Adrenal gland (tissue), 12 donors: ENCODE measurements around the gene FAM237B. TPM values are rescaled to one million over a fixed set of nuclear protein-coding genes. Genes with fewer than 3 reads are reported as not detected.

Experiments
- DNase-seq, 7 donors: peaks; one replicate each; pipeline ENCODE4 v3.0.0-alpha.2; 2019 to 2020
- H3K27ac ChIP-seq, 5 donors: fragments of 200-600 bp; sonication (generic) in 4 of 5; 1 replicate in 3 of 5; 2 replicates in 2 of 5; pipeline versions ENCODE4 v1.5.1 to v1.8.0; 2016 to 2020; ENCODE audit warnings: mild to moderate bottlenecking in 1 of 5
- H3K27me3 ChIP-seq: fragments of 200-600 bp; 2 replicates; pipeline ENCODE4 v1.8.0; 2021
- H3K36me3 ChIP-seq, 2 donors: fragments of 200-600 bp; replicated peaks in 1 of 2; 1 replicate in 1 of 2; 2 replicates in 1 of 2; pipeline versions ENCODE4 v1.5.1 to v1.8.0; 2018 to 2022
- H3K4me1 ChIP-seq, 2 donors: fragments of 200-600 bp; replicated peaks in 1 of 2; 1 replicate in 1 of 2; 2 replicates in 1 of 2; pipeline versions ENCODE4 v1.5.1 to v1.8.0; 2018 to 2021
- H3K4me3 ChIP-seq, 4 donors: fragments of 200-600 bp; sonication (generic) in 3 of 4; one replicate each; pipeline ENCODE4 v1.5.1; 2016 to 2018
- H3K9me3 ChIP-seq, 3 donors: fragments of 200-600 bp; sonication (generic) in 1 of 3; replicated peaks in 1 of 3; 1 replicate in 2 of 3; 2 replicates in 1 of 3; pipeline versions ENCODE4 v1.5.1 to v1.8.0; 2016 to 2021
- POLR2A ChIP-seq, 2 donors: fragments of 450-650 bp; IDR thresholded peaks; one replicate each; pipeline ENCODE4 v1.6.1; 2017; ENCODE audit warnings: antibody characterized with exemption in 2 of 2, mild to moderate bottlenecking in 2 of 2, moderate library complexity in 1 of 2
- WGBS, 4 donors: extraction: QIAGEN DNeasy Blood & Tissue Kit in 2 of 4; methylation state at CpG; one replicate each; pipeline versions ENCODE4 v1.1.5 to v1.1.7; 2013 to 2017; 5-methylcytosine and 5-hydroxymethylcytosine counted together
- intact Hi-C, 2 donors: fragments of 100-400 bp; cut with DNase I; formaldehyde crosslinking; loops; one replicate each; pipeline versions ENCODE4 v1.14.1 to v1.15.0; 2022 to 2023
- polyA plus RNA-seq, 3 donors: library from polyadenylated mRNA; stranded (reverse); fragments of 200-250 nt in 2 of 3; fragments of 350-450 nt in 1 of 3; fragmentation: Illumina TruSeq in 1 of 3; extraction: RNeasy Lipid Tissue Mini Kit (QIAGEN cat#74804) in 1 of 3; gene quantifications; one replicate each; pipeline ENCODE4 v1.2.3, GENCODE V29; 2013 to 2014
- total RNA-seq, 9 donors: library from RNA; depleted of rRNA in 4 of 9; stranded (reverse); fragments of >200 nt in 4 of 9; fragments of 120-200 nt in 1 of 9; fragmentation: NEBNext Ultra II Directional in 1 of 9; extraction: Animal tissue kit (Norgen Biotek cat#: 25700) in 1 of 9; gene quantifications; one replicate each; pipeline versions ENCODE4 v1.1.0 to v1.2.4, GENCODE V29; 2013 to 2023
- TF ChIP-seq, protein P1 (sequence below), 6 experiments: fragments of 450-650 bp in 4 of 6; fragments of 200-600 bp in 2 of 6; sonication (generic) in 1 of 6; IDR thresholded peaks; 1 replicate in 5 of 6; 2 replicates in 1 of 6; pipeline versions ENCODE4 v1.5.1 to v1.8.0; 2016 to 2021; ENCODE audit warnings: antibody characterized with exemption in 6 of 6, mild to moderate bottlenecking in 2 of 6, moderate library complexity in 1 of 6
- donor health status: healthy with polysubstance abuse.
- donor health status: Bipolar disorder and iron deficiency.
- donor health status: DM: yes; HTN: yes; CAD: no.
- donor health status: DM: no; HTN: no; CAD: no.
- donor health status: DM: no; HTN: no; CAD: no.
- donor health status: DM: yes; HTN: yes; CAD: no.

FAM237B gene
- total and polyA plus RNA-seq, 12 donors: not detected

DNA sequence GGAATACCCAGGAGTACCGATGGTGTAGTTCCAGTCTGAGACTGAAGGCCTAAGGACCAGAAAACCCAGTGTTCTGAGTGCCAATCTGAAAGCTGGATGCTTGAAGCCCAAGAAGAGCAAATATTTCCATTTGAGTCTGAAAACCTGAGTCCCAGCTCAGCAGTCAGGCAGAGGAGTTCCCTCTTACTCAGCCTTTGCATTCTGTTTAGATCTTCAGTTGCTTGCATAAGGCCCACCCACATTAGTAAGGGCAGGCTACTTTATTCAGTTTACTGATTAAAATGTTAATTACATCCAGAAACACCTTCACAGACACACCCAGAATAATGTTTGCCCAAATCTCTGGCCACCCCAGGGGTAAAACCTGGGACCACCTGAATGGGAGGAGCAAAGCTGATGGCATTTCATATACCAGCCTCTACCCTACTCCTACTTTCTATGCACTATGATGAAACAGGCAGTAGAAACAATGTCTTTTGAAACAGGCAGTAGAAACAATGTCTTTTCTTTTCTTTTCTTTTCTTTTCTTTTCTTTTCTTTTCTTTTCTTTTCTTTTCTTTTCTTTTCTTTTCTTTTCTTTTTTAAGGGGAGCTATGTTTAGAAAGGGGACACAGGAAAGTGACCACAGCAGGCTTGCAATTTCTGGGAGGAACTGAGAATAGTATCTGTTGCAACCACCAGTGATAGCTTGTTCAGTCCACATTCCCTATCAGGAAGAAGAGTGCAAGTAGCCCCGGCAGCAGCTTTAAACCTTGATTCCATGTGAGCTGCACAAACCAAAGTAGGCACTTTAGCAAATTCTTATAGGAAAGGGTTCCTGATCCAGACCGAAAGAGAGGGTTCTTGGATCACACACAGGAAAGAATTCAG is 30.6 kb downstream of the FAM237B start:
- Histone ChIP-seq H3K36me3 (no peaks in the 10 kb centered on the region), H3K4me3 (no peak overlapping the region), H3K27me3 (no peaks in the 10 kb centered on the region), H3K9me3 (no peaks in the 10 kb centered on the region), H3K27ac (no peak overlapping the region), H3K4me1 (no peaks in the 10 kb centered on the region)
- TF ChIP-seq, protein P1, sequence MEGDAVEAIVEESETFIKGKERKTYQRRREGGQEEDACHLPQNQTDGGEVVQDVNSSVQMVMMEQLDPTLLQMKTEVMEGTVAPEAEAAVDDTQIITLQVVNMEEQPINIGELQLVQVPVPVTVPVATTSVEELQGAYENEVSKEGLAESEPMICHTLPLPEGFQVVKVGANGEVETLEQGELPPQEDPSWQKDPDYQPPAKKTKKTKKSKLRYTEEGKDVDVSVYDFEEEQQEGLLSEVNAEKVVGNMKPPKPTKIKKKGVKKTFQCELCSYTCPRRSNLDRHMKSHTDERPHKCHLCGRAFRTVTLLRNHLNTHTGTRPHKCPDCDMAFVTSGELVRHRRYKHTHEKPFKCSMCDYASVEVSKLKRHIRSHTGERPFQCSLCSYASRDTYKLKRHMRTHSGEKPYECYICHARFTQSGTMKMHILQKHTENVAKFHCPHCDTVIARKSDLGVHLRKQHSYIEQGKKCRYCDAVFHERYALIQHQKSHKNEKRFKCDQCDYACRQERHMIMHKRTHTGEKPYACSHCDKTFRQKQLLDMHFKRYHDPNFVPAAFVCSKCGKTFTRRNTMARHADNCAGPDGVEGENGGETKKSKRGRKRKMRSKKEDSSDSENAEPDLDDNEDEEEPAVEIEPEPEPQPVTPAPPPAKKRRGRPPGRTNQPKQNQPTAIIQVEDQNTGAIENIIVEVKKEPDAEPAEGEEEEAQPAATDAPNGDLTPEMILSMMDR (IDR thresholded peaks at IDR 0.05): no peak
- no peak for TF ChIP-seq POLR2A (IDR thresholded peaks at IDR 0.05)
- intact Hi-C loops: no loop called here
- no peak for DNase-seq
- 91 to 95% (median 94%) methylated on average over 3 of the region's 3 CpGs for WGBS, 4 donors

DNA sequence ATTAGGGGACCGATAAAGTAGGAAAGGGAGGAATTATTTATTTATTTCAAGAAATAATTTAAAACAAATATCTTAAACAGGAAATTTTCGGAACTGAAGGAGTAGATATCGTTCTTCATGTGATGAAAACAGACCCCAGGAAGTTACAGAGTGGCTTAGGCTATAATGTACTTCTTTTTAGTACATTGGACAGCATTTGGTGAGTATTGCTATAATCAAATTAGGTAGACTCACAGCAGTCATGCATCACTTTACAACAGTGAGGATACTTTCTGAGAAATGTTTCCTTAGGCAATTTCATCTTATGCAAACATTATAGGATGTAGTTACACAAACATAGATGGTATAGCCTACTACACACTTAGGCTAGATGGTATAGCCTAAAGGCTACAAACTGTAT is 33.0 kb downstream of the FAM237B start:
- TF ChIP-seq, protein P1 (IDR thresholded peaks at IDR 0.05): no peak
- no peak for TF ChIP-seq POLR2A (IDR thresholded peaks at IDR 0.05)
- Histone ChIP-seq H3K27ac (no peak overlapping the region), H3K27me3 (no peaks in the 10 kb centered on the region), H3K9me3 (no peaks in the 10 kb centered on the region), H3K4me3 (no peak overlapping the region), H3K36me3 (no peaks in the 10 kb centered on the region), H3K4me1 (no peaks in the 10 kb centered on the region)
- intact Hi-C loops: no loop called here
- 84 to 91% (median 90%) methylated on average over 3 of the region's 3 CpGs for WGBS, 4 donors
- no peak for DNase-seq

DNA sequence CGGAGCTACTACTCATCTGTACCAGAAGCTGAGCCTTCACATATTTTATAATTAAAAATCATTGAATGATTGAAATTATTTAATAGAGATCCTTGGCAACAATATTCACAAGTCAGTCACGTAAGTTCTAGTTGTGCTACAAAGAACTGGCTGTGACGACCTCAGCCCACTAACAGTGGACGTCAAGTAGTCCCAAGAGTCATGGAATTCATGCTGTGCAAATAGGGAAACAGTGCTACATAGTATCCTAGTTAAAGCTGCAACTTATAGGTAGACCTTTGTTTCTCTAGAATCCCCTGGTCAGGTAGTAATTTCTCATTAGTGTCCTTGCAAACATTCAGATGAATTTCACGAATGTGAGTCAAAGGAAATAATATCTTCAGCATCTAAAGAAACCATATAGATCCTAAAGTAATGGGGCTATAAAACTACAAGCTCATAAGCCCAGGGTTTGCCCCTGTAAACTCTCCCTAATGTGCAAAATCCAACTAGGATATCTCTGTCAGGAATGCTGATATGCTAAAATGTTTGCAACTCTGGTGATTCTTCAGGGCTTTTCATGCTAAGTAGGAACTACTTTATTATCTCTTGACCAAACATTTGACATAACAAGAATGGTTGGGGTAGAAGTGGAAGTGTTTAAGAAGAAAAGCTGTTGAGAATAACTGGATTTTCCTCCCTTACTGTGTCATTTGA is 44.9 kb downstream of the FAM237B start:
- Histone ChIP-seq H3K27me3 (no peaks in the 10 kb centered on the region), H3K36me3 (no peaks in the 10 kb centered on the region), H3K4me3 (no peak overlapping the region), H3K9me3 (no peaks in the 10 kb centered on the region), H3K27ac (no peak overlapping the region), H3K4me1 (no peaks in the 10 kb centered on the region)
- TF ChIP-seq, protein P1 (IDR thresholded peaks at IDR 0.05): no peak
- no peak for TF ChIP-seq POLR2A (IDR thresholded peaks at IDR 0.05)
- intact Hi-C loops: no loop called here
- WGBS, 4 donors: 71 to 77% (median 75%) methylated on average over 5 of the region's 5 CpGs
- no peak for DNase-seq

DNA sequence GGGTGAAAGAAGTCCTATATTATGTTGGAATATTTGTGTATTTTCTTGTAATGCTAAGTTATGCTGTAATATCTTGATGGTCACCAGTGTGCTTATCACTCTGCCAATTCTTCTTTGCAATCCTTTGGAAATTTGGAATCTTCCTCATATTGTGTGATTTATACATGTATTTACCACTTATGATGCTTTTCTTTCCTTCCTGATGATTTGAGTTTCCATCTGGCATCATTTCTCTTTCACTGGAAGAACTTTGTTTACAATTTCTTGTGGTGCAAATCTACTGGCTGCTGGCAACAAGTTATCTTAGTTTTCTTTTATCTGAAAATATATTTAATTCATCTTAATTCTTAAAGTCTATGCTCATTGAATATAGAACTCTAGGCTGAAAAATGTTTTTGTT is 46.9 kb downstream of the FAM237B start:
- H3K4me3 ChIP-seq: no peak overlapping the region
- DNase-seq: no peak
- no peaks in the 10 kb centered on the region for H3K36me3 ChIP-seq
- intact Hi-C loops: no loop called here
- no peak for TF ChIP-seq POLR2A (IDR thresholded peaks at IDR 0.05)
- TF ChIP-seq, protein P1 (IDR thresholded peaks at IDR 0.05): no peak
- no peaks in the 10 kb centered on the region for H3K4me1 ChIP-seq
- no peaks in the 10 kb centered on the region for H3K9me3 ChIP-seq
- H3K27ac ChIP-seq: no peak overlapping the region
- H3K27me3 ChIP-seq: no peaks in the 10 kb centered on the region
